DOHH2 (cell line): ENCODE measurements around the gene MANEAL.

ENCODE experiments used
- H3F3A ChIP-seq: fragments of 200-600 bp; sonication (generic), shearing (Covaris generic); 2 replicates; pipeline ENCODE4 v1.6.0; 2016; ENCODE audit warnings: antibody characterized with exemption, mild to moderate bottlenecking; ENCODE audit not compliant: control insufficient read depth, insufficient read depth
- H3K27ac ChIP-seq: fragments of 200-600 bp; sonication (generic); 2 replicates; pipeline ENCODE4 v1.5.1; 2014; ENCODE audit warnings: low read depth, mild to moderate bottlenecking, low read length, moderate library complexity
- H3K27me3 ChIP-seq: fragments of 200-600 bp; sonication (generic); 2 replicates; pipeline ENCODE4 v1.6.1; 2014; ENCODE audit warnings: mild to moderate bottlenecking, low read length, mixed read lengths; ENCODE audit not compliant: control insufficient read depth
- H3K36me3 ChIP-seq: fragments of 200-600 bp; sonication (generic); 2 replicates; pipeline ENCODE4 v1.6.1; 2014; ENCODE audit warnings: mild to moderate bottlenecking, low read length, moderate library complexity, mixed read lengths; ENCODE audit not compliant: control insufficient read depth
- H3K4me1 ChIP-seq: fragments of 200-600 bp; sonication (generic); 2 replicates; pipeline ENCODE4 v1.6.1; 2014; ENCODE audit warnings: mild to moderate bottlenecking, low read length, mixed read lengths; ENCODE audit not compliant: control insufficient read depth
- H3K4me2 ChIP-seq: fragments of 200-600 bp; sonication (generic); 2 replicates; pipeline ENCODE4 v1.6.0; 2014; ENCODE audit warnings: mild to moderate bottlenecking, low read length, moderate library complexity
- H3K4me3 ChIP-seq: fragments of 200-600 bp; sonication (generic); 2 replicates; pipeline ENCODE4 v1.5.1; 2014; ENCODE audit warnings: mild to moderate bottlenecking, low read length, mixed read lengths
- H3K79me2 ChIP-seq: fragments of 200-600 bp; sonication (generic); 2 replicates; pipeline ENCODE4 v1.6.1; 2014; ENCODE audit warnings: mild to moderate bottlenecking, low read length, mixed read lengths; ENCODE audit not compliant: control insufficient read depth
- H3K9me2 ChIP-seq: fragments of 200-600 bp; sonication (generic); replicated peaks from 2 replicates; pipeline ENCODE4 v1.6.1; 2014; ENCODE audit warnings: mild to moderate bottlenecking, low read length, mixed read lengths; ENCODE audit not compliant: control insufficient read depth
- H3K9me3 ChIP-seq: fragments of 200-600 bp; sonication (generic); 2 replicates; pipeline ENCODE4 v1.6.1; 2014; ENCODE audit warnings: antibody characterized with exemption, low read length, mixed read lengths; ENCODE audit not compliant: control insufficient read depth, insufficient read depth
- H4K20me1 ChIP-seq: fragments of 200-600 bp; sonication (generic); 2 replicates; pipeline ENCODE4 v1.6.0; 2014; ENCODE audit warnings: low read depth, mild to moderate bottlenecking, antibody characterized with exemption, low read length, moderate library complexity; ENCODE audit not compliant: control insufficient read depth, insufficient read depth
- CTCF ChIP-seq: fragments of 200-600 bp; sonication (generic); IDR thresholded peaks from one replicate; pipeline ENCODE4 v1.5.1; 2014; ENCODE audit warnings: antibody characterized with exemption, mild to moderate bottlenecking, low read depth, low read length; ENCODE audit not compliant: poor library complexity, severe bottlenecking
- EZH2phosphoT487 ChIP-seq: fragments of 200-600 bp; sonication (generic); IDR thresholded peaks from 2 replicates; pipeline ENCODE4 v1.6.1; 2017; ENCODE audit warnings: borderline replicate concordance, mild to moderate bottlenecking, antibody characterized with exemption, low read length, moderate library complexity, mixed read lengths

MANEAL gene

GRCh38 chr1:37795340-37796125 is 1.9 kb downstream of the MANEAL start:
- no peaks in the 10 kb centered on the region for H3K9me2 ChIP-seq
- H3K36me3 ChIP-seq = peaks cover 43% of the 10 kb centered on the region
- H3K27me3 ChIP-seq = no peaks in the 10 kb centered on the region
- TF ChIP-seq EZH2phosphoT487 (no peak), CTCF (no peak)
- 0 out of 2 replicates have a peak, but pooled peaks cover 2% of the 10 kb centered on the region for H3F3A ChIP-seq
- H3K4me3 ChIP-seq = peak overlapping the region; percentile 89
- no peak overlapping the region for H3K27ac ChIP-seq
- no peaks in the 10 kb centered on the region for H4K20me1 ChIP-seq
- peak overlapping the region; percentile 96 for H3K4me2 ChIP-seq
- peaks cover 19% of the 10 kb centered on the region for H3K79me2 ChIP-seq
- H3K4me1 ChIP-seq = peaks cover 17% of the 10 kb centered on the region
- no peaks in the 10 kb centered on the region for H3K9me3 ChIP-seq

GRCh38 chr1:37797750-37798345 is 4.2 kb downstream of the MANEAL start:
- Histone ChIP-seq H3K4me3 (no peak overlapping the region), H3K9me2 (no peaks in the 10 kb centered on the region), H3K9me3 (no peaks in the 10 kb centered on the region), H3K36me3 (peaks cover 62% of the 10 kb centered on the region), H3K27me3 (no peaks in the 10 kb centered on the region), H3K27ac (no peak overlapping the region), H3K4me2 (no peak overlapping the region), H3K79me2 (peaks cover 27% of the 10 kb centered on the region), H3F3A (peaks cover 12% of the 10 kb centered on the region), H4K20me1 (no peaks in the 10 kb centered on the region), H3K4me1 (peaks cover 17% of the 10 kb centered on the region)
- TF ChIP-seq CTCF = no peak
- no peak for TF ChIP-seq EZH2phosphoT487

GRCh38 chr1:37802439-37802838 is 8.8 kb downstream of the MANEAL start:
- H3K79me2 ChIP-seq = peaks cover 51% of the 10 kb centered on the region
- peaks cover 9% of the 10 kb centered on the region for H4K20me1 ChIP-seq
- no peak overlapping the region for H3K4me3 ChIP-seq
- peaks cover 92% of the 10 kb centered on the region for H3K36me3 ChIP-seq
- TF ChIP-seq EZH2phosphoT487 = no peak
- TF ChIP-seq CTCF = no peak
- no peak overlapping the region for H3K27ac ChIP-seq
- H3K9me3 ChIP-seq = no peaks in the 10 kb centered on the region
- no peak overlapping the region for H3K4me2 ChIP-seq
- H3K4me1 ChIP-seq = peaks cover 8% of the 10 kb centered on the region
- peaks cover 23% of the 10 kb centered on the region for H3F3A ChIP-seq
- no peaks in the 10 kb centered on the region for H3K9me2 ChIP-seq
- no peaks in the 10 kb centered on the region for H3K27me3 ChIP-seq
